BLaER1 treated with 17β-estradiol and CSF1 and Interleukin-3, amounts not matched to agents 10 nM and 100 nM (cell line): ENCODE measurements around the gene KRT14.
"Not testable (repeated sequence)": the region's sequence is repeated elsewhere in the genome, so short reads cannot be mapped to it uniquely, and the experiment has no call there.

ENCODE experiments used
- H3K27ac ChIP-seq, 11 experiments: shearing (Covaris generic); formaldehyde crosslinking; 2 replicates each; pipeline ENCODE4 v1.8.1; 2022
- H3K27me3 ChIP-seq, 11 experiments: shearing (Covaris generic); formaldehyde crosslinking; 2 replicates each; pipeline ENCODE4 v1.8.1; 2022
- H3K36me3 ChIP-seq, 11 experiments: shearing (Covaris generic); formaldehyde crosslinking; 2 replicates each; pipeline ENCODE4 v1.8.1; 2022
- H3K4me1 ChIP-seq, 10 experiments: shearing (Covaris generic); formaldehyde crosslinking; 2 replicates each; pipeline ENCODE4 v1.8.1; 2022
- H3K4me2 ChIP-seq, 11 experiments: shearing (Covaris generic); formaldehyde crosslinking; 2 replicates each; pipeline ENCODE4 v1.8.1; 2022
- H3K4me3 ChIP-seq, 10 experiments: shearing (Covaris generic); formaldehyde crosslinking; 2 replicates each; pipeline ENCODE4 v1.8.1; 2022
- H3K9ac ChIP-seq, 11 experiments: shearing (Covaris generic); formaldehyde crosslinking; 2 replicates each; pipeline ENCODE4 v1.8.1; 2022
- H3K9me3 ChIP-seq, 11 experiments: shearing (Covaris generic); formaldehyde crosslinking; replicated peaks in 1 of 11; 2 replicates each; pipeline ENCODE4 v1.8.1; 2022
- H4K20me1 ChIP-seq, 11 experiments: shearing (Covaris generic); formaldehyde crosslinking; 2 replicates each; pipeline ENCODE4 v1.8.1; 2022
- Cebpa-rat ChIP-seq, 11 experiments: shearing (Covaris generic); IDR thresholded peaks; 2 replicates each; pipeline ENCODE4 v1.8.1; 2022

KRT14 gene

GRCh38 chr17:41544935-41545334, 41.8 kb downstream of the KRT14 start:
- Histone ChIP-seq H4K20me1 (no peaks in the 10 kb centered on the region), H3K27me3 (no peaks in the 10 kb centered on the region), H3K9me3 (peaks cover 0 to 10% (median 0%) of the 10 kb centered on the region in 11 experiments; a peak in 5 of 22 replicates), H3K4me2 (no peak overlapping the region), H3K36me3 (no peaks in the 10 kb centered on the region), H3K4me1 (peaks cover 26 to 34% (median 30%) of the 10 kb centered on the region in 10 experiments), H3K9ac (no peak overlapping the region), H3K4me3 (no peak overlapping the region), H3K27ac (no peak overlapping the region)
- TF ChIP-seq Cebpa-rat (IDR thresholded peaks at IDR 0.05): no peak

- Histone ChIP-seq H3K4me3 (no peak overlapping the region), H3K9me3 (peaks cover 0 to 10% (median 0%) of the 10 kb centered on the region in 11 experiments; a peak in 5 of 22 replicates), H3K4me2 (no peak overlapping the region), H3K27ac (no peak overlapping the region), H3K27me3 (no peaks in the 10 kb centered on the region), H3K4me1 (peaks cover 21 to 30% (median 26%) of the 10 kb centered on the region in 10 experiments), H4K20me1 (no peaks in the 10 kb centered on the region), H3K36me3 (no peaks in the 10 kb centered on the region), H3K9ac (no peak overlapping the region)
- TF ChIP-seq Cebpa-rat (IDR thresholded peaks at IDR 0.05): no peak
Observed at GRCh38 chr17:41544491-41544892, 42.2 kb downstream of the KRT14 start.

- not testable (repeated sequence) for H3K4me3 ChIP-seq, H3K36me3 ChIP-seq, H3K27ac ChIP-seq, H3K4me2 ChIP-seq, H4K20me1 ChIP-seq, H3K27me3 ChIP-seq, H3K9me3 ChIP-seq, H3K9ac ChIP-seq
- peaks cover 5 to 13% (median 9%) of the 10 kb centered on the region in 10 experiments for H3K4me1 ChIP-seq
Observed at GRCh38 chr17:41542786-41543185, 43.9 kb downstream of the KRT14 start.

DNA sequence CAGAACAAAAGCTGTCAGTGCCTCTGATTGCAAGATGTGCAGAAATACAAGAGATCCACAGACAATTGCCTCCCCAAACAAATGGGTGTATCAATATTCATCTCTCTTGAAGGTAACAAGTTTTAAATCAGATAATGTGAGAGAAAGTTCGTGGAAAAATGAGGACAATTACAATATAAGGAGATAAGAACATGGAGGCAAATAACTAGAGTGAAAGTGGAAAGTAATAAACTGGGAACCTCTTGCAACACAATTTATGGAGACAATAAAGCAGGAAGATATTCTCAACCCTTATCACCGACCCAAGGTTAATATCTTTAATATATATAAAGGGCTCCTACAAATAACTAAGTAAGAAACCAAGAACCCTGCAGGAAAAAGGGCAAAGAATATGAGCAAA, 44.3 kb downstream of the KRT14 start:
- Histone ChIP-seq H3K4me2 (no peak overlapping the region), H3K4me1 (peaks cover 1 to 8% (median 5%) of the 10 kb centered on the region in 10 experiments), H3K9me3 (peaks cover 0 to 10% (median 0%) of the 10 kb centered on the region in 11 experiments; a peak in 5 of 22 replicates), H4K20me1 (no peaks in the 10 kb centered on the region), H3K9ac (no peak overlapping the region), H3K27me3 (no peaks in the 10 kb centered on the region), H3K36me3 (no peaks in the 10 kb centered on the region), H3K4me3 (no peak overlapping the region), H3K27ac (no peak overlapping the region)
- no peak for TF ChIP-seq Cebpa-rat (IDR thresholded peaks at IDR 0.05)

DNA sequence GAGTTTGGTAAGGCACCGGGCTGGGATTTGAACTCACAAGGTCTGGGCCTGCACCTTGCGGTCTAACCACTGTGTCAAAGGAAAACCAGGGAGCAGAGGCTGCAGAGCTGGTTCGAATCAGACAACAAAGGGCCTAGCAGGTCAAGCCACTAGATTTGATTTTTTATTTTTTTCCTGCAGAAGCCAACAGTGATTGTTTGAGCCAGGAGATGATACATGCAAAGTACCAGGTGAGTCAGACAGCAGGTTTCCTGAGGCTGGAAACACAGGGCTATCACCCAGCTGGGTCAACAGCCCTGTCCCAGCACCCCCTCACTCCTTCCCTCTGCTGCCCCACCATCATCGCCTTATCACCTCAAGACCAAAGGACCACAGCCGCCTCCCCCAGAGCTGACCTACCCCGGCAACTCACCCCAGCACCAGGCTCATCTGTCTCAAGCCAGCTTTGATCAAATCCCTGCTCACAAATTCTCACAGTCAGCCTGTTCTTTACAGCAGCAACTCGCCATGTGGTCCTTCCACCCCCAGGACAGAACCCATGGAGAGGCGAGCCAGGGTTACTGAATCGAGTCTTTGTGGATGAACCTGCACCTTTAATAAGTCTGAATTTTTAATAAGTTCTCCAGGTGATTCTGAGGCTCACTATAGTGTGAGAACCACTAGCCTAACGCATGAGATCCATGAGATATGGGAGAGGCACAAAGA, 45.6 kb downstream of the KRT14 start:
- H3K27me3 ChIP-seq: no peaks in the 10 kb centered on the region
- H3K4me3 ChIP-seq: no peak overlapping the region
- H3K4me1 ChIP-seq: no peaks in the 10 kb centered on the region
- H3K9me3 ChIP-seq: no peaks in the 10 kb centered on the region
- no peak overlapping the region for H3K4me2 ChIP-seq
- TF ChIP-seq Cebpa-rat (IDR thresholded peaks at IDR 0.05): no peak
- H3K36me3 ChIP-seq: no peaks in the 10 kb centered on the region
- H4K20me1 ChIP-seq: no peaks in the 10 kb centered on the region
- no peak overlapping the region for H3K27ac ChIP-seq
- H3K9ac ChIP-seq: no peak overlapping the region

GRCh38 chr17:41539979-41540701, 46.6 kb downstream of the KRT14 start:
- H3K36me3 ChIP-seq: no peaks in the 10 kb centered on the region
- TF ChIP-seq Cebpa-rat (IDR thresholded peaks at IDR 0.05): no peak
- H3K9me3 ChIP-seq: no peaks in the 10 kb centered on the region
- no peaks in the 10 kb centered on the region for H3K4me1 ChIP-seq
- H3K4me3 ChIP-seq: no peak overlapping the region
- no peak overlapping the region for H3K9ac ChIP-seq
- H3K4me2 ChIP-seq: no peak overlapping the region
- H4K20me1 ChIP-seq: no peaks in the 10 kb centered on the region
- no peaks in the 10 kb centered on the region for H3K27me3 ChIP-seq
- no peak overlapping the region for H3K27ac ChIP-seq

- TF ChIP-seq Cebpa-rat (IDR thresholded peaks at IDR 0.05): no peak
- H3K27ac ChIP-seq: no peak overlapping the region
- no peaks in the 10 kb centered on the region for H4K20me1 ChIP-seq
- H3K4me3 ChIP-seq: no peak overlapping the region
- no peaks in the 10 kb centered on the region for H3K27me3 ChIP-seq
- H3K9ac ChIP-seq: no peak overlapping the region
- H3K9me3 ChIP-seq: no peaks in the 10 kb centered on the region
- no peaks in the 10 kb centered on the region for H3K36me3 ChIP-seq
- no peaks in the 10 kb centered on the region; a peak in 1 of 20 replicates for H3K4me1 ChIP-seq
- no peak overlapping the region for H3K4me2 ChIP-seq
Observed at GRCh38 chr17:41539071-41539492, 47.6 kb downstream of the KRT14 start.

DNA sequence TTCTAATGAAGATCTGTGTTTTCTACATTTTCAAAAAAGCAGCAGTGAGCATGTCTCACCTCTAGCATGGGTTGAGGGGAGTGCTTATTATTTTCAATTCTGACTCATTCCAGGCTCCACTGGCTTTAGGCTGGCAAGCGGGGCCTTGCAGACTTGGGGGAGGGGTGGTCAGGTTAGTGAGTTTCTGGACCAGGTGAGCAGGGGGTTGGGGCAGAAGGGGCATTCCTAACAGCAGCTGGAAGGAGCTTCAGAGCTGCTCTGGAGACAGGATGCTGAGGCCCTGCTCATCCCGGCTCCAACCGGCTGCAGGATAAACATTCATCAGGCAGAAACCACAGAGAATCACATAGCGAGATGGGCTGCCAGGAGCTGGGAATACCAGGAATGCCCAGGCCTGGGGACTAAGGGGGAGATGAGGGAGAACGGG, 48.1 kb downstream of the KRT14 start:
- no peaks in the 10 kb centered on the region for H3K27me3 ChIP-seq
- no peak overlapping the region for H3K4me2 ChIP-seq
- no peaks in the 10 kb centered on the region for H3K9me3 ChIP-seq
- H3K4me3 ChIP-seq: no peak overlapping the region
- no peaks in the 10 kb centered on the region for H4K20me1 ChIP-seq
- TF ChIP-seq Cebpa-rat (IDR thresholded peaks at IDR 0.05): no peak
- H3K27ac ChIP-seq: no peak overlapping the region
- H3K4me1 ChIP-seq: no peaks in the 10 kb centered on the region; a peak in 1 of 20 replicates
- no peak overlapping the region for H3K9ac ChIP-seq
- H3K36me3 ChIP-seq: no peaks in the 10 kb centered on the region

DNA sequence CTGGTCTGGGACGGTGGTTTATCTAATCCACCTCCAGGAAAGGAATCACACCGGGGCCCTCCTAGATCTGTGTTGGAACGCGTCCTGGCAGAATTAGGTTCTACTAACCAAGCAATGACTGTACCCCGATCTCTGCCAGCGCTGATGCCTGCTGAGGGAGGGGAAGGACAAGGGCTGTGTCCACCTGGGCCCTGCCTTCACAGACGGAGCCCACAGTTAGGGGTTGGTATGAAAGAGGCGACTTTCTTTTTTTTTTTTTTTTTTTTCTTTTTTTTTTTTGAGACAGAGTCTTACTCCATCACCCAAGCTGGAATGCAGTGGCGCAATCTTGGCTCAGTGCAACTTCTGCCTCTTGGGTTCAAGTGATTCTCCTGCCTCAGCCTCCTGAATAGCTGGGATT, 48.7 kb downstream of the KRT14 start:
- H3K4me1 ChIP-seq: no peaks in the 10 kb centered on the region; a peak in 1 of 20 replicates
- H3K4me2 ChIP-seq: no peak overlapping the region
- TF ChIP-seq Cebpa-rat (IDR thresholded peaks at IDR 0.05): no peak
- H3K4me3 ChIP-seq: no peak overlapping the region
- no peaks in the 10 kb centered on the region for H3K9me3 ChIP-seq
- no peaks in the 10 kb centered on the region for H3K27me3 ChIP-seq
- no peak overlapping the region for H3K9ac ChIP-seq
- no peaks in the 10 kb centered on the region for H3K36me3 ChIP-seq
- no peak overlapping the region for H3K27ac ChIP-seq
- H4K20me1 ChIP-seq: no peaks in the 10 kb centered on the region

DNA sequence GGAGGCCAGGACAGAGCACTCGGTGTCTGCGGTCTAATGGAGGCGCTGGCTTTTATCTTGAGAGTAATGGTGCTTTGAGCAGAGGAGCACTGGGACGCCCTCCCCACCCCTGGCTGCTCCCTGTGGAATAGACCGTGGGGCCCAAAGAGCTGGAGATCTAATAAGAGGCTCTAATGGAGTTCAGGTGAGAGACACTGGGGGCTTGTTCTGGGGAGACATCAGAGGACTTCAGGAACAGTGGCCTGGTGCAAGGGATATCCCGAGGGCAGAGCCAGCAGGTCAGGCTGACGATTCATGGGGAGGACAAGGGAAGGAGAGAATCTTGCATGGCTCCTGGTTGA, 49.1 kb downstream of the KRT14 start:
- no peak overlapping the region for H3K9ac ChIP-seq
- no peaks in the 10 kb centered on the region for H3K27me3 ChIP-seq
- no peak for TF ChIP-seq Cebpa-rat (IDR thresholded peaks at IDR 0.05)
- no peak overlapping the region for H3K4me2 ChIP-seq
- H3K27ac ChIP-seq: no peak overlapping the region
- H3K36me3 ChIP-seq: no peaks in the 10 kb centered on the region
- H3K4me1 ChIP-seq: no peaks in the 10 kb centered on the region; a peak in 1 of 20 replicates
- no peaks in the 10 kb centered on the region for H4K20me1 ChIP-seq
- no peaks in the 10 kb centered on the region for H3K9me3 ChIP-seq
- no peak overlapping the region for H3K4me3 ChIP-seq
